Astrocyte (in vitro differentiated cells and primary cell): ENCODE measurements around the gene LOC128125822.
"Not testable (repeated sequence)": the region's sequence is repeated elsewhere in the genome, so short reads cannot be mapped to it uniquely, and the experiment has no call there.

Source experiments
- DNase-seq: peaks from one replicate; pipeline ENCODE4 v3.0.0-alpha.2; 2010; ENCODE audit warnings: low read depth
- FAIRE-seq: peaks from 2 replicates; lab custom pipeline; 2011; peaks lifted over from hg19 to GRCh38; lab: Jason Lieb, UNC
- H2AFZ ChIP-seq: 2 replicates; pipeline ENCODE4 v1.6.0; 2012; ENCODE audit warnings: low read depth, low read length, inconsistent platforms
- H3K27ac ChIP-seq: 2 replicates; pipeline ENCODE4 v1.5.1; 2011; ENCODE audit warnings: low read depth, low read length, inconsistent platforms
- H3K27me3 ChIP-seq: 2 replicates; pipeline ENCODE4 v1.6.0; 2011; ENCODE audit warnings: low read length, inconsistent platforms; ENCODE audit not compliant: insufficient read depth
- H3K36me3 ChIP-seq: 2 replicates; pipeline ENCODE4 v1.5.1; 2011; ENCODE audit warnings: low read length, inconsistent platforms; ENCODE audit not compliant: insufficient read depth
- H3K4me1 ChIP-seq: 2 replicates; pipeline ENCODE4 v1.5.1; 2011; ENCODE audit warnings: low read length, inconsistent platforms; ENCODE audit not compliant: insufficient read depth
- H3K4me2 ChIP-seq: 2 replicates; pipeline ENCODE4 v1.6.0; 2012; ENCODE audit warnings: low read length, inconsistent platforms
- H3K4me3 ChIP-seq: 2 replicates; pipeline ENCODE4 v1.5.1; 2011; ENCODE audit warnings: low read depth, mild to moderate bottlenecking, low read length, inconsistent platforms; ENCODE audit not compliant: insufficient read depth
- H3K79me2 ChIP-seq: 2 replicates; pipeline ENCODE4 v1.6.0; 2012; ENCODE audit warnings: mild to moderate bottlenecking, low read length, inconsistent platforms; ENCODE audit not compliant: insufficient read depth
- H3K9ac ChIP-seq: 2 replicates; pipeline ENCODE4 v1.6.0; 2012; ENCODE audit warnings: mild to moderate bottlenecking, low read length, inconsistent platforms
- H3K9me3 ChIP-seq: 2 replicates; pipeline ENCODE4 v1.5.1; 2012; ENCODE audit warnings: low read depth, mild to moderate bottlenecking, low read length, inconsistent platforms; ENCODE audit not compliant: insufficient read depth
- H4K20me1 ChIP-seq: 2 replicates; pipeline ENCODE4 v1.6.0; 2012; ENCODE audit warnings: low read length, inconsistent platforms; ENCODE audit not compliant: insufficient read depth
- H3K27ac Mint-ChIP-seq: one replicate; pipeline ENCODE4 v1.8.0; 2021; ENCODE audit warnings: mild to moderate bottlenecking, mixed read lengths; ENCODE audit not compliant: unreplicated experiment
- H3K27me3 Mint-ChIP-seq: one replicate; pipeline ENCODE4 v1.8.0; 2021; ENCODE audit warnings: low read depth, mixed read lengths; ENCODE audit not compliant: unreplicated experiment
- H3K36me3 Mint-ChIP-seq: one replicate; pipeline ENCODE4 v1.8.0; 2021; ENCODE audit warnings: low read depth, mixed read lengths; ENCODE audit not compliant: unreplicated experiment
- H3K4me1 Mint-ChIP-seq: one replicate; pipeline ENCODE4 v1.8.0; 2021; ENCODE audit warnings: low read depth, mixed read lengths; ENCODE audit not compliant: unreplicated experiment
- H3K4me3 Mint-ChIP-seq: one replicate; pipeline ENCODE4 v1.8.0; 2021; ENCODE audit warnings: mild to moderate bottlenecking, moderate library complexity, mixed read lengths; ENCODE audit not compliant: unreplicated experiment
- H3K9me3 Mint-ChIP-seq: one replicate; pipeline ENCODE4 v1.8.0; 2021; ENCODE audit warnings: mild to moderate bottlenecking, mixed read lengths; ENCODE audit not compliant: unreplicated experiment
- CTCF ChIP-seq: IDR thresholded peaks from 2 replicates; pipeline ENCODE4 v1.5.1; 2011; ENCODE audit warnings: low read depth, mild to moderate bottlenecking, inconsistent platforms, low read length, moderate library complexity; ENCODE audit not compliant: insufficient read depth
- EZH2 ChIP-seq: IDR thresholded peaks from 2 replicates; pipeline ENCODE4 v1.6.1; 2012; ENCODE audit warnings: mild to moderate bottlenecking, low read length, inconsistent platforms; ENCODE audit not compliant: insufficient read depth

Gene LOC128125822

GRCh38 chr6:63584566-63584965 is 12.3 kb downstream of the LOC128125822 start:
- Mint-ChIP-seq H3K36me3 (peaks cover 10% of the 10 kb centered on the region), H3K9me3 (no peaks in the 10 kb centered on the region), H3K27me3 (no peaks in the 10 kb centered on the region), H3K4me3 (no peak overlapping the region), H3K27ac (no peak overlapping the region), H3K4me1 (peaks cover under 1% of the 10 kb centered on the region)
- Histone ChIP-seq H3K36me3 (peaks cover 26% of the 10 kb centered on the region), H3K9me3 (no peaks in the 10 kb centered on the region), H3K4me2 (no peak overlapping the region), H3K79me2 (peaks cover 9% of the 10 kb centered on the region), H3K4me1 (no peaks in the 10 kb centered on the region), H3K4me3 (no peak overlapping the region), H3K27ac (no peak overlapping the region), H3K9ac (no peak overlapping the region), H3K27me3 (no peaks in the 10 kb centered on the region), H4K20me1 (peaks cover 20% of the 10 kb centered on the region), H2AFZ (no peak overlapping the region)
- FAIRE-seq (no peak), DNase-seq (no peak)
- TF ChIP-seq CTCF = no peak
- no peak for TF ChIP-seq EZH2

- FAIRE-seq, H3K4me3 Mint-ChIP-seq, H3K4me1 ChIP-seq, H3K79me2 ChIP-seq, H4K20me1 ChIP-seq, H3K36me3 Mint-ChIP-seq, H3K9me3 Mint-ChIP-seq, H3K27ac ChIP-seq, H3K4me3 ChIP-seq, H3K9ac ChIP-seq, H3K27me3 ChIP-seq, H3K27ac Mint-ChIP-seq, H3K4me1 Mint-ChIP-seq, H3K4me2 ChIP-seq, H3K27me3 Mint-ChIP-seq, H2AFZ ChIP-seq, H3K9me3 ChIP-seq, DNase-seq: not testable (repeated sequence)
- H3K36me3 ChIP-seq = peaks cover 16% of the 10 kb centered on the region
These were observed 13.4 kb downstream of the LOC128125822 start for GRCh38 chr6:63585652-63586051.

GRCh38 chr6:63589952-63590411 is 17.7 kb downstream of the LOC128125822 start:
- no peaks in the 10 kb centered on the region for H3K4me1 Mint-ChIP-seq
- H3K36me3 ChIP-seq = no peaks in the 10 kb centered on the region
- H3K27me3 ChIP-seq = no peaks in the 10 kb centered on the region
- no peak for DNase-seq
- H3K79me2 ChIP-seq = no peaks in the 10 kb centered on the region
- no peaks in the 10 kb centered on the region for H3K9me3 ChIP-seq
- H3K36me3 Mint-ChIP-seq = no peaks in the 10 kb centered on the region
- H2AFZ ChIP-seq = no peak overlapping the region
- H3K27me3 Mint-ChIP-seq = no peaks in the 10 kb centered on the region
- no peak overlapping the region for H3K4me3 Mint-ChIP-seq
- no peak overlapping the region for H3K27ac ChIP-seq
- no peak overlapping the region for H3K9ac ChIP-seq
- no peak overlapping the region for H3K27ac Mint-ChIP-seq
- no peaks in the 10 kb centered on the region for H4K20me1 ChIP-seq
- no peaks in the 10 kb centered on the region for H3K9me3 Mint-ChIP-seq
- H3K4me3 ChIP-seq = no peak overlapping the region
- H3K4me1 ChIP-seq = no peaks in the 10 kb centered on the region
- H3K4me2 ChIP-seq = no peak overlapping the region
- TF ChIP-seq EZH2 (no peak), CTCF (no peak)
- FAIRE-seq = no peak
